Stimulated activated CD8-positive, alpha-beta memory T cell treated with anti-CD3 and anti-CD28 coated beads, Interleukin-12 subunit alpha, Interleukin-12 subunit beta, amount 100 ng/mL, for 4 hours (primary cell): ENCODE data around the gene ALDH1B1.
"Not testable (repeated sequence)": the region's sequence is repeated elsewhere in the genome, so short reads cannot be mapped to it uniquely, and the experiment has no call there.

ENCODE experiments used
- DNase-seq: peaks from one replicate; pipeline ENCODE4 v3.0.0-alpha.2; 2020; ENCODE audit warnings: low read depth

The ALDH1B1 gene

GRCh38 chr9:38361473-38361850 is 31.0 kb upstream of the ALDH1B1 start:
- DNase-seq: no peak

- DNase-seq: no peak
These were observed 29.5 kb upstream of the ALDH1B1 start for GRCh38 chr9:38362852-38363588.

GRCh38 chr9:38363589-38363925 is 28.9 kb upstream of the ALDH1B1 start:
- no peak for DNase-seq

- no peak for DNase-seq
These were observed 24.6 kb upstream of the ALDH1B1 start for GRCh38 chr9:38367898-38368297.

GRCh38 chr9:38368731-38369130 is 23.8 kb upstream of the ALDH1B1 start:
- no peak for DNase-seq

- DNase-seq: no peak
These were observed 22.3 kb upstream of the ALDH1B1 start for GRCh38 chr9:38370176-38370575.

- no peak for DNase-seq
These were observed 21.0 kb upstream of the ALDH1B1 start for GRCh38 chr9:38371495-38371894.

- DNase-seq: no peak
These were observed 19.5 kb upstream of the ALDH1B1 start for GRCh38 chr9:38372762-38373619.

- no peak for DNase-seq
These were observed 18.8 kb upstream of the ALDH1B1 start for GRCh38 chr9:38373679-38374078.

- DNase-seq: no peak
These were observed 17.5 kb upstream of the ALDH1B1 start for GRCh38 chr9:38374847-38375571.

GRCh38 chr9:38375572-38375963 is 16.9 kb upstream of the ALDH1B1 start:
- no peak for DNase-seq

GRCh38 chr9:38376021-38376670 is 16.4 kb upstream of the ALDH1B1 start:
- DNase-seq: no peak

- DNase-seq: not testable (repeated sequence)
These were observed 15.0 kb upstream of the ALDH1B1 start for GRCh38 chr9:38377336-38378083.

- DNase-seq: no peak
These were observed 12.2 kb upstream of the ALDH1B1 start for GRCh38 chr9:38380230-38380871.

GRCh38 chr9:38380872-38381534 is 11.5 kb upstream of the ALDH1B1 start:
- DNase-seq: no peak

GRCh38 chr9:38382141-38382540 is 10.4 kb upstream of the ALDH1B1 start:
- DNase-seq: no peak

GRCh38 chr9:38384990-38385848 is 7.3 kb upstream of the ALDH1B1 start:
- DNase-seq: no peak

GRCh38 chr9:38385896-38386295 is 6.6 kb upstream of the ALDH1B1 start:
- DNase-seq: no peak

- no peak for DNase-seq
These were observed 6.1 kb upstream of the ALDH1B1 start for GRCh38 chr9:38386319-38386895.
